CD4-positive, alpha-beta T cell (primary cell): ENCODE measurements around the gene AKAP17A. TPM values are rescaled to one million over a fixed set of nuclear protein-coding genes. Genes with fewer than 3 reads are reported as not detected.
"Not testable (repeated sequence)": the region's sequence is repeated elsewhere in the genome, so short reads cannot be mapped to it uniquely, and the experiment has no call there.

Experiments
- ATAC-seq: fragments of 200-7000 bp; cut with Tn5 transposase; one replicate; pipeline ENCODE4 v1.10.0; 2022; ENCODE audit warnings: mild to moderate bottlenecking; ENCODE audit not compliant: poor library complexity
- CTCF ChIA-PET: fragments of 350-600 bp; sonication (Branson Sonifier 250); formaldehyde crosslinking; loops from one replicate; lab custom pipeline; 2021; ENCODE audit warnings: antibody characterized with exemption, inconsistent platforms; lab: Charles Lee
- POLR2A ChIA-PET: fragments of 350-600 bp; sonication (Branson Sonifier 250); formaldehyde crosslinking; loops from one replicate; lab custom pipeline; 2021; ENCODE audit warnings: antibody characterized with exemption, inconsistent platforms; lab: Charles Lee
- DNase-seq, 14 experiments: peaks; one replicate each; pipeline ENCODE4 v3.0.0-alpha.2; 2013 to 2020; ENCODE audit warnings: mixed read lengths in 2 of 14
- H3K27ac ChIP-seq, 2 donors: one replicate each; pipeline versions ENCODE4 v1.5.1 to v1.7.0; 2013; ENCODE audit warnings: low read length in 2 of 2, low read depth in 1 of 2, mild to moderate bottlenecking in 1 of 2
- H3K27me3 ChIP-seq, 2 experiments: 1 replicate in 1 of 2; 2 replicates in 1 of 2; pipeline versions ENCODE4 v1.6.1 to v1.7.0; 2013; ENCODE audit warnings: low read length in 2 of 2, control low read depth in 1 of 2, mild to moderate bottlenecking in 1 of 2, moderate library complexity in 1 of 2; ENCODE audit not compliant: insufficient read depth in 2 of 2, control insufficient read depth in 1 of 2
- H3K36me3 ChIP-seq: one replicate; pipeline ENCODE4 v1.6.1; 2013; ENCODE audit warnings: low read length, control low read depth; ENCODE audit not compliant: insufficient read depth
- H3K4me1 ChIP-seq: one replicate; pipeline ENCODE4 v1.6.1; 2013; ENCODE audit warnings: low read length, control low read depth; ENCODE audit not compliant: insufficient read depth
- H3K4me3 ChIP-seq: one replicate; pipeline ENCODE4 v1.5.1; 2013; ENCODE audit warnings: mild to moderate bottlenecking, low read length, moderate library complexity
- H3K9me3 ChIP-seq, 2 experiments: 1 replicate in 1 of 2; 2 replicates in 1 of 2; pipeline versions ENCODE4 v1.6.1 to v1.7.0; 2013; ENCODE audit warnings: low read length in 2 of 2, mild to moderate bottlenecking in 2 of 2, control low read depth in 1 of 2, moderate library complexity in 1 of 2; ENCODE audit not compliant: control insufficient read depth in 1 of 2, insufficient read depth in 1 of 2
- H3K27ac Mint-ChIP-seq: one replicate; pipeline ENCODE4 v1.8.0; 2020; ENCODE audit warnings: mixed read lengths
- H3K27me3 Mint-ChIP-seq: one replicate; pipeline ENCODE4 v1.8.0; 2021; ENCODE audit warnings: mixed read lengths
- H3K36me3 Mint-ChIP-seq: one replicate; pipeline ENCODE4 v1.8.0; 2021; ENCODE audit warnings: low read depth, mixed read lengths
- H3K4me1 Mint-ChIP-seq: one replicate; pipeline ENCODE4 v1.8.0; 2021; ENCODE audit warnings: low read depth, mixed read lengths
- H3K4me3 Mint-ChIP-seq: one replicate; pipeline ENCODE4 v1.8.0; 2020; ENCODE audit warnings: mild to moderate bottlenecking, mixed read lengths
- H3K9me3 Mint-ChIP-seq: one replicate; pipeline ENCODE4 v1.8.0; 2020; ENCODE audit warnings: mixed read lengths
- CTCF ChIP-seq: fragments of 200-600 bp; IDR thresholded peaks from one replicate; pipeline ENCODE4 v1.8.0; 2022; ENCODE audit warnings: antibody characterized with exemption, mild to moderate bottlenecking
- intact Hi-C, 2 experiments: fragments of 100-400 bp; cut with DNase I in 1 of 2; cut with micrococcal nuclease in 1 of 2; formaldehyde crosslinking; loops; one replicate each; pipeline versions ENCODE4 v1.15.1 to v1.9.0; 2023 to 2025; cut with DNase I, micrococcal nuclease
- total RNA-seq, 174 experiments: library from RNA in 2 of 174; stranded (reverse) in 2 of 174; gene quantifications; one replicate each; pipeline ENCODE4 v1.2.3 and lab custom pipeline; 2021 to 2026

AKAP17A gene
- total RNA-seq, 2 experiments from 2014 or later = 143 to 149 TPM

- Histone ChIP-seq H3K4me3 (no peak overlapping the region), H3K27ac (no peak overlapping the region), H3K4me1 (peaks cover 14% of the 10 kb centered on the region), H3K36me3 (no peaks in the 10 kb centered on the region), H3K9me3 (no peaks in the 10 kb centered on the region), H3K27me3 (no peaks in the 10 kb centered on the region)
- DNase-seq (no peak), ATAC-seq (no peak)
- ChIA-PET POLR2A (no interaction called here), CTCF (no interaction called here)
- Mint-ChIP-seq H3K27me3 (no peaks in the 10 kb centered on the region), H3K27ac (no peak overlapping the region), H3K4me1 (peaks cover 7% of the 10 kb centered on the region), H3K4me3 (no peak overlapping the region), H3K36me3 (no peaks in the 10 kb centered on the region), H3K9me3 (no peaks in the 10 kb centered on the region)
- intact Hi-C loops = no loop called here
- TF ChIP-seq CTCF = no peak
Measured at GRCh38 chrX:1618689-1619088, 27.3 kb downstream of the AKAP17A start.

GRCh38 chrX:1623691-1624090 lies 32.3 kb downstream of the AKAP17A start:
- TF ChIP-seq CTCF = no peak
- H3K36me3 ChIP-seq = no peaks in the 10 kb centered on the region
- no peak overlapping the region for H3K27ac Mint-ChIP-seq
- H3K4me3 ChIP-seq = no peak overlapping the region
- H3K4me1 Mint-ChIP-seq = peaks cover 7% of the 10 kb centered on the region
- intact Hi-C loops = no loop called here
- ChIA-PET CTCF (no interaction called here), POLR2A (no interaction called here)
- H3K27me3 Mint-ChIP-seq = no peaks in the 10 kb centered on the region
- DNase-seq = no peak
- no peaks in the 10 kb centered on the region for H3K27me3 ChIP-seq
- no peaks in the 10 kb centered on the region for H3K9me3 Mint-ChIP-seq
- H3K36me3 Mint-ChIP-seq = no peaks in the 10 kb centered on the region
- H3K9me3 ChIP-seq = no peaks in the 10 kb centered on the region
- H3K4me1 ChIP-seq = peaks cover 14% of the 10 kb centered on the region
- no peak for ATAC-seq
- H3K27ac ChIP-seq = no peak overlapping the region
- H3K4me3 Mint-ChIP-seq = no peak overlapping the region

- intact Hi-C loops, POLR2A ChIA-PET, H3K27me3 ChIP-seq, H3K27ac Mint-ChIP-seq, H3K27ac ChIP-seq, H3K9me3 ChIP-seq, H3K36me3 Mint-ChIP-seq, H3K9me3 Mint-ChIP-seq, H3K36me3 ChIP-seq, CTCF ChIA-PET, H3K27me3 Mint-ChIP-seq, DNase-seq, H3K4me3 Mint-ChIP-seq, ATAC-seq, H3K4me1 Mint-ChIP-seq, H3K4me3 ChIP-seq: not testable (repeated sequence)
- peaks cover 14% of the 10 kb centered on the region for H3K4me1 ChIP-seq
Measured at GRCh38 chrX:1624158-1624860, 32.9 kb downstream of the AKAP17A start.

- CTCF ChIA-PET, intact Hi-C loops, H3K9me3 ChIP-seq, H3K4me3 Mint-ChIP-seq, H3K27me3 ChIP-seq, H3K27me3 Mint-ChIP-seq, H3K9me3 Mint-ChIP-seq, H3K4me3 ChIP-seq, H3K27ac ChIP-seq, DNase-seq, H3K4me1 Mint-ChIP-seq, POLR2A ChIA-PET, H3K36me3 ChIP-seq, H3K36me3 Mint-ChIP-seq, H3K27ac Mint-ChIP-seq, ATAC-seq: not testable (repeated sequence)
- peaks cover 14% of the 10 kb centered on the region for H3K4me1 ChIP-seq
Measured at GRCh38 chrX:1624861-1625215, 33.4 kb downstream of the AKAP17A start.
